ENCODE results near the gene MAGI2.

DNA sequence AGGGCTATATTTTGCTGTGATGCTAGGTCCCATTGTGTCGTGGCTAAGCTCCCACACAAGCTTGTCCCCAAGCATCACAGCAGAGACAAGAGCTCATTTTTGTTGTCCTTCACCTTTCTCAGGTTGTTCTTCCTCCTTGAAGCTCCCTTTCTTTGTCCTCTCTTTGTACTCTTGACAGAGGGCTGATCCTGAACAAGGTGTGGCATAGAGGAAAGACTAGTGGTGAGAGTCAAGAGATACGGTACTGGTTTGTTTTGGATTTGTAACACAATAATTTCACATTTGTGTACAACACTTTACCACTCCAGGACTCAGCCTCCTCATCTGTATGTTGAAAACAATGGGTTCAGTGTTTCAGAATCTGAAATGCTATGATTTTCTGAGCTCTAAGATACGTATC is 41.0 kb downstream of the MAGI2 start:
- TF ChIP-seq TAF1 (conservative IDR thresholded peaks at IDR 0.05): no peak
- TF ChIP-seq CTCF (IDR thresholded peaks at IDR 0.05; ENCODE audit: low read depth, low read length, missing input control): no peak
- TF ChIP-seq ZBTB33 (IDR thresholded peaks at IDR 0.05): no peak
- TF ChIP-seq RXRA (IDR thresholded peaks at IDR 0.05): no peak
- TF ChIP-seq EGR1 (IDR thresholded peaks at IDR 0.05; ENCODE audit: low read depth in 2 of 2): no peak
- no peak for TF ChIP-seq YY1 (IDR thresholded peaks at IDR 0.05)
- no peak for TF ChIP-seq NR2F2 (IDR thresholded peaks at IDR 0.05)
- no peak for TF ChIP-seq MAX (IDR thresholded peaks at IDR 0.05)
- TF ChIP-seq REST (IDR thresholded peaks at IDR 0.05): no peak
- TF ChIP-seq, protein P1, sequence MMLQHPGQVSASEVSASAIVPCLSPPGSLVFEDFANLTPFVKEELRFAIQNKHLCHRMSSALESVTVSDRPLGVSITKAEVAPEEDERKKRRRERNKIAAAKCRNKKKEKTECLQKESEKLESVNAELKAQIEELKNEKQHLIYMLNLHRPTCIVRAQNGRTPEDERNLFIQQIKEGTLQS (IDR thresholded peaks at IDR 0.05): no peak
- TF ChIP-seq RAD21 (IDR thresholded peaks at IDR 0.05): no peak

Measured in liver (tissue), 3 donors.